Suprapubic skin (tissue), 4 donors: ENCODE data around the gene ACTC1.

ENCODE experiments used
- EP300 ChIP-seq: sonication (generic); formaldehyde crosslinking; IDR thresholded peaks from one replicate; pipeline ENCODE4 v1.6.1; 2017; ENCODE audit warnings: antibody characterized with exemption
- POLR2A ChIP-seq, 2 donors: fragments of 450-650 bp; IDR thresholded peaks; one replicate each; pipeline ENCODE4 v1.6.1; 2017; ENCODE audit warnings: antibody characterized with exemption in 2 of 2, mild to moderate bottlenecking in 2 of 2, moderate library complexity in 2 of 2
- POLR2AphosphoS5 ChIP-seq, 3 donors: sonication (generic); formaldehyde crosslinking; IDR thresholded peaks; one replicate each; pipeline ENCODE4 v1.6.1; 2017; ENCODE audit warnings: antibody characterized with exemption in 3 of 3

DNA sequence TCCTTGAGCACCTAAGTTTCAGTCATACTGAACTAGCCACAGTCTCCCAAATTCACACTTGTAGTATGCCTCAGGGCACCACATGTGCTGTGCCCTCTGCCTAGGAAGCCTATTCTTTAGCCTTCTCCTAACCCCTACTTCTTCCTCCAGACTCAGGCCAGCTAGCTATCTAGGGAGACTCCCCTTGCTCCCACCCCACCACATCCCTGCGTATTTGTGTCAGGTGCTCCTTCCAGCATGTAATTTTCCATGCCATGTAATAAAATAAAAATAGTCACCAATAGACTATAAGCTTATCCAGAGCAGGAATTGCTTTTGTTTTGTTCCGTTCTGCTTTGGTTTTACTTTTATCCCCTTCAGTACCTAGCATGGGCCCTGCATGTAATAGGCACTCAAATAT lies 25.6 kb downstream of the ACTC1 start:
- TF ChIP-seq EP300 (no peak), POLR2A (IDR thresholded peaks at IDR 0.05) (no peak), POLR2AphosphoS5 (IDR thresholded peaks at IDR 0.05) (no peak)
